Lower leg skin (tissue), 4 donors: ENCODE measurements around the gene KRTAP19-3. TPM values are rescaled to one million over a fixed set of nuclear protein-coding genes. Genes with fewer than 3 reads are reported as not detected.
"Not testable (repeated sequence)": the region's sequence is repeated elsewhere in the genome, so short reads cannot be mapped to it uniquely, and the experiment has no call there.

Source experiments
- DNase-seq, 2 donors: peaks; one replicate each; pipeline ENCODE4 v3.0.0-alpha.2; 2019; ENCODE audit warnings: low spot score in 2 of 2
- H3K4me3 ChIP-seq: fragments of 200-600 bp; sonication (generic); 2 replicates; pipeline ENCODE4 v1.5.1; 2017; ENCODE audit warnings: mild to moderate bottlenecking, low read depth; ENCODE audit not compliant: poor library complexity, severe bottlenecking
- CTCF ChIP-seq, 3 donors: fragments of 450-650 bp; IDR thresholded peaks; one replicate each; pipeline ENCODE4 v1.5.1; 2016; ENCODE audit warnings: antibody characterized with exemption in 3 of 3, mild to moderate bottlenecking in 3 of 3, moderate library complexity in 2 of 3
- POLR2A ChIP-seq, 2 donors: fragments of 450-650 bp; IDR thresholded peaks; one replicate each; pipeline ENCODE4 v1.6.1; 2016 to 2017; ENCODE audit warnings: antibody characterized with exemption in 2 of 2, mild to moderate bottlenecking in 1 of 2, moderate library complexity in 1 of 2
- WGBS, 2 donors: methylation state at CpG; one replicate each; pipeline ENCODE4 v1.1.5; 2018; 5-methylcytosine and 5-hydroxymethylcytosine counted together
- intact Hi-C: fragments of 100-400 bp; cut with DNase I; formaldehyde crosslinking; loops from one replicate; pipeline ENCODE4 v1.15.0; 2023; ENCODE audit warnings: low total_unique reads
- total RNA-seq, 4 donors: library from RNA; depleted of rRNA; stranded (reverse); fragments of >200 nt; gene quantifications; one replicate each; pipeline ENCODE4 v1.1.0, GENCODE V29; 2016

KRTAP19-3 gene
- total RNA-seq = 10 to 100 TPM in 1 of 4 donors, under 1 TPM in 1, not detected in 2; 0.97 to 17.1 TPM

GRCh38 chr21:30491963-30492428 is at the start of gene KRTAP19-3:
Gene KRTAP19-3 (minus strand): TSS chr21:30492013. CDS start chr21:30491957, 56 bp downstream.
- 67 to 80% methylated on average over 2 of the region's 2 CpGs for WGBS, 2 donors
- intact Hi-C loops = no loop called here
- DNase-seq = no peak
- no peak for TF ChIP-seq CTCF (IDR thresholded peaks at IDR 0.05)
- TF ChIP-seq POLR2A (IDR thresholded peaks at IDR 0.05) = no peak
- no peak within 1 kb of the TSS for H3K4me3 ChIP-seq

- no peak for TF ChIP-seq POLR2A (IDR thresholded peaks at IDR 0.05)
- TF ChIP-seq CTCF (IDR thresholded peaks at IDR 0.05) = no peak
- WGBS, 2 donors = 59 to 67% methylated on average over 1 of the region's 1 CpG
- no peak for DNase-seq
- intact Hi-C loops = no loop called here
- no peak overlapping the region for H3K4me3 ChIP-seq
These were observed 27.1 kb upstream of the KRTAP19-3 start for GRCh38 chr21:30518876-30519275.

- no peak overlapping the region for H3K4me3 ChIP-seq
- TF ChIP-seq CTCF (IDR thresholded peaks at IDR 0.05) (no peak), POLR2A (IDR thresholded peaks at IDR 0.05) (no peak)
- intact Hi-C loops = no loop called here
- no peak for DNase-seq
- WGBS, 2 donors = 79 to 86% methylated on average over 1 of the region's 1 CpG
These were observed 23.9 kb upstream of the KRTAP19-3 start for GRCh38 chr21:30515681-30516080.

GRCh38 chr21:30505621-30506205 is 13.9 kb upstream of the KRTAP19-3 start:
- DNase-seq, H3K4me3 ChIP-seq, intact Hi-C loops: not testable (repeated sequence)
- WGBS, 2 donors = 31 to 34% methylated on average over 4 of the region's 4 CpGs

- H3K4me3 ChIP-seq = no peak within 1 kb of the TSS
- TF ChIP-seq POLR2A (IDR thresholded peaks at IDR 0.05) (no peak), CTCF (IDR thresholded peaks at IDR 0.05) (no peak)
- 74 to 78% methylated on average over 6 of the region's 6 CpGs for WGBS, 2 donors
- no peak for DNase-seq
- intact Hi-C loops = no loop called here
These were observed 10.2 kb upstream of the KRTAP19-3 start, which contains the start of gene KRTAP19-5 for GRCh38 chr21:30502041-30502440. Gene KRTAP19-5 (minus strand): TSS chr21:30502141. CDS start chr21:30502090, 51 bp downstream.

- TF ChIP-seq CTCF (IDR thresholded peaks at IDR 0.05) (no peak), POLR2A (IDR thresholded peaks at IDR 0.05) (no peak)
- WGBS, 2 donors = 62 to 82% methylated on average over 4 of the region's 4 CpGs
- intact Hi-C loops = no loop called here
- no peak within 1 kb of the TSS for H3K4me3 ChIP-seq
- DNase-seq = no peak
These were observed 5.3 kb upstream of the KRTAP19-3 start, which contains the start of gene KRTAP19-4 for GRCh38 chr21:30497065-30497464. Gene KRTAP19-4 (minus strand): TSS chr21:30497165. CDS start chr21:30497110, 55 bp downstream.
